ENCODE data around the gene FDX2. TPM values are rescaled to one million over a fixed set of nuclear protein-coding genes. Genes with fewer than 3 reads are reported as not detected.

The FDX2 gene
- total and polyA plus RNA-seq, 2 experiments from 2014 or later, result 28.7 to 35.0 TPM

DNA sequence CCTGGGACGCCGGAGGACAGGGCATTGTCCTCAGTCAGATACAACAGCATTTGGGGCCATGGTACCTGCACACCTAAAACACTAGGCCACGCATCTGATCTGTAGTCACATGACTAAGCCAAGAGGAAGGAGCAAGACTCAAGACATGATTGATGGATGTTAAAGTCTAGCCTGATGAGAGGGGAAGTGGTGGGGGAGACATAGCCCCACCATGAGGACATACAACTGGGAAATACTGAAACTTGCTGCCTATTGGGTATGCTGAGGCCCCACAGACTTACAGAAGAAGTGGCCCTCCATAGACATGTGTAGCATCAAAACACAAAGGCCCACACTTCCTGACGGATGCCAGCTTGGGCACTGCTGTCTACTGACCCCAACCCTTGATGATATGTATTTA lies 30.4 kb downstream of the FDX2 start:
- DNase-seq (ENCODE audit: low spot score) (no peak), ATAC-seq (no peak)
- no peaks in the 10 kb centered on the region for H3K36me3 ChIP-seq (ENCODE audit: insufficient read depth)
- H2AFZ ChIP-seq, result no peak overlapping the region
- TF ChIP-seq ZNF331 (CRISPR knock-in tag; IDR thresholded peaks at IDR 0.05; ENCODE audit: low read depth) (no peak), ZNF114 (CRISPR knock-in tag; IDR thresholded peaks at IDR 0.05) (no peak), CREB1 (CRISPR knock-in tag; IDR thresholded peaks at IDR 0.05; ENCODE audit: low read depth) (no peak), EZH2phosphoT487 (IDR thresholded peaks at IDR 0.05; ENCODE audit: unreplicated experiment) (no peak), EZH2 (IDR thresholded peaks at IDR 0.05; ENCODE audit: low read depth, unreplicated experiment) (no peak), POLR2AphosphoS5 (IDR thresholded peaks at IDR 0.05; ENCODE audit: low read depth) (no peak), JUNB (IDR thresholded peaks at IDR 0.05; ENCODE audit: unreplicated experiment) (no peak), STAT1 (IDR thresholded peaks at IDR 0.05; ENCODE audit: unreplicated experiment) (no peak), NANOG (IDR thresholded peaks at IDR 0.05; ENCODE audit: borderline replicate concordance) (no peak)
- TF ChIP-seq, protein P1, sequence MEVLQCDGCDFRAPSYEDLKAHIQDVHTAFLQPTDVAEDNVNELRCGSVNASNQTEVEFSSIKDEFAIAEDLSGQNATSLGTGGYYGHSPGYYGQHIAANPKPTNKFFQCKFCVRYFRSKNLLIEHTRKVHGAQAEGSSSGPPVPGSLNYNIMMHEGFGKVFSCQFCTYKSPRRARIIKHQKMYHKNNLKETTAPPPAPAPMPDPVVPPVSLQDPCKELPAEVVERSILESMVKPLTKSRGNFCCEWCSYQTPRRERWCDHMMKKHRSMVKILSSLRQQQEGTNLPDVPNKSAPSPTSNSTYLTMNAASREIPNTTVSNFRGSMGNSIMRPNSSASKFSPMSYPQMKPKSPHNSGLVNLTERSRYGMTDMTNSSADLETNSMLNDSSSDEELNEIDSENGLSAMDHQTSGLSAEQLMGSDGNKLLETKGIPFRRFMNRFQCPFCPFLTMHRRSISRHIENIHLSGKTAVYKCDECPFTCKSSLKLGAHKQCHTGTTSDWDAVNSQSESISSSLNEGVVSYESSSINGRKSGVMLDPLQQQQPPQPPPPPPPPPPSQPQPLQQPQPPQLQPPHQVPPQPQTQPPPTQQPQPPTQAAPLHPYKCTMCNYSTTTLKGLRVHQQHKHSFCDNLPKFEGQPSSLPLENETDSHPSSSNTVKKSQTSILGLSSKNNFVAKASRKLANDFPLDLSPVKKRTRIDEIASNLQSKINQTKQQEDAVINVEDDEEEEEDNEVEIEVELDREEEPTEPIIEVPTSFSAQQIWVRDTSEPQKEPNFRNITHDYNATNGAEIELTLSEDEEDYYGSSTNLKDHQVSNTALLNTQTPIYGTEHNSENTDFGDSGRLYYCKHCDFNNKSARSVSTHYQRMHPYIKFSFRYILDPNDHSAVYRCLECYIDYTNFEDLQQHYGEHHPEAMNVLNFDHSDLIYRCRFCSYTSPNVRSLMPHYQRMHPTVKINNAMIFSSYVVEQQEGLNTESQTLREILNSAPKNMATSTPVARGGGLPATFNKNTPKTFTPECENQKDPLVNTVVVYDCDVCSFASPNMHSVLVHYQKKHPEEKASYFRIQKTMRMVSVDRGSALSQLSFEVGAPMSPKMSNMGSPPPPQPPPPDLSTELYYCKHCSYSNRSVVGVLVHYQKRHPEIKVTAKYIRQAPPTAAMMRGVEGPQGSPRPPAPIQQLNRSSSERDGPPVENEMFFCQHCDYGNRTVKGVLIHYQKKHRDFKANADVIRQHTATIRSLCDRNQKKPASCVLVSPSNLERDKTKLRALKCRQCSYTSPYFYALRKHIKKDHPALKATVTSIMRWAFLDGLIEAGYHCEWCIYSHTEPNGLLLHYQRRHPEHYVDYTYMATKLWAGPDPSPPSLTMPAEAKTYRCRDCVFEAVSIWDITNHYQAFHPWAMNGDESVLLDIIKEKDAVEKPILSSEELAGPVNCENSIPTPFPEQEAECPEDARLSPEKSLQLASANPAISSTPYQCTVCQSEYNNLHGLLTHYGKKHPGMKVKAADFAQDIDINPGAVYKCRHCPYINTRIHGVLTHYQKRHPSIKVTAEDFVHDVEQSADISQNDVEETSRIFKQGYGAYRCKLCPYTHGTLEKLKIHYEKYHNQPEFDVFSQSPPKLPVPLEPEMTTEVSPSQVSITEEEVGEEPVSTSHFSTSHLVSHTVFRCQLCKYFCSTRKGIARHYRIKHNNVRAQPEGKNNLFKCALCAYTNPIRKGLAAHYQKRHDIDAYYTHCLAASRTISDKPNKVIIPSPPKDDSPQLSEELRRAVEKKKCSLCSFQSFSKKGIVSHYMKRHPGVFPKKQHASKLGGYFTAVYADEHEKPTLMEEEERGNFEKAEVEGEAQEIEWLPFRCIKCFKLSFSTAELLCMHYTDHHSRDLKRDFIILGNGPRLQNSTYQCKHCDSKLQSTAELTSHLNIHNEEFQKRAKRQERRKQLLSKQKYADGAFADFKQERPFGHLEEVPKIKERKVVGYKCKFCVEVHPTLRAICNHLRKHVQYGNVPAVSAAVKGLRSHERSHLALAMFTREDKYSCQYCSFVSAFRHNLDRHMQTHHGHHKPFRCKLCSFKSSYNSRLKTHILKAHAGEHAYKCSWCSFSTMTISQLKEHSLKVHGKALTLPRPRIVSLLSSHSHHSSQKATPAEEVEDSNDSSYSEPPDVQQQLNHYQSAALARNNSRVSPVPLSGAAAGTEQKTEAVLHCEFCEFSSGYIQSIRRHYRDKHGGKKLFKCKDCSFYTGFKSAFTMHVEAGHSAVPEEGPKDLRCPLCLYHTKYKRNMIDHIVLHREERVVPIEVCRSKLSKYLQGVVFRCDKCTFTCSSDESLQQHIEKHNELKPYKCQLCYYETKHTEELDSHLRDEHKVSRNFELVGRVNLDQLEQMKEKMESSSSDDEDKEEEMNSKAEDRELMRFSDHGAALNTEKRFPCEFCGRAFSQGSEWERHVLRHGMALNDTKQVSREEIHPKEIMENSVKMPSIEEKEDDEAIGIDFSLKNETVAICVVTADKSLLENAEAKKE (CRISPR knock-in tag; IDR thresholded peaks at IDR 0.05), result no peak
- TF ChIP-seq, protein P2, sequence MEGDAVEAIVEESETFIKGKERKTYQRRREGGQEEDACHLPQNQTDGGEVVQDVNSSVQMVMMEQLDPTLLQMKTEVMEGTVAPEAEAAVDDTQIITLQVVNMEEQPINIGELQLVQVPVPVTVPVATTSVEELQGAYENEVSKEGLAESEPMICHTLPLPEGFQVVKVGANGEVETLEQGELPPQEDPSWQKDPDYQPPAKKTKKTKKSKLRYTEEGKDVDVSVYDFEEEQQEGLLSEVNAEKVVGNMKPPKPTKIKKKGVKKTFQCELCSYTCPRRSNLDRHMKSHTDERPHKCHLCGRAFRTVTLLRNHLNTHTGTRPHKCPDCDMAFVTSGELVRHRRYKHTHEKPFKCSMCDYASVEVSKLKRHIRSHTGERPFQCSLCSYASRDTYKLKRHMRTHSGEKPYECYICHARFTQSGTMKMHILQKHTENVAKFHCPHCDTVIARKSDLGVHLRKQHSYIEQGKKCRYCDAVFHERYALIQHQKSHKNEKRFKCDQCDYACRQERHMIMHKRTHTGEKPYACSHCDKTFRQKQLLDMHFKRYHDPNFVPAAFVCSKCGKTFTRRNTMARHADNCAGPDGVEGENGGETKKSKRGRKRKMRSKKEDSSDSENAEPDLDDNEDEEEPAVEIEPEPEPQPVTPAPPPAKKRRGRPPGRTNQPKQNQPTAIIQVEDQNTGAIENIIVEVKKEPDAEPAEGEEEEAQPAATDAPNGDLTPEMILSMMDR (conservative IDR thresholded peaks at IDR 0.05; ENCODE audit: low read depth in 2 of 2), result no peak
- TF ChIP-seq, protein P3, sequence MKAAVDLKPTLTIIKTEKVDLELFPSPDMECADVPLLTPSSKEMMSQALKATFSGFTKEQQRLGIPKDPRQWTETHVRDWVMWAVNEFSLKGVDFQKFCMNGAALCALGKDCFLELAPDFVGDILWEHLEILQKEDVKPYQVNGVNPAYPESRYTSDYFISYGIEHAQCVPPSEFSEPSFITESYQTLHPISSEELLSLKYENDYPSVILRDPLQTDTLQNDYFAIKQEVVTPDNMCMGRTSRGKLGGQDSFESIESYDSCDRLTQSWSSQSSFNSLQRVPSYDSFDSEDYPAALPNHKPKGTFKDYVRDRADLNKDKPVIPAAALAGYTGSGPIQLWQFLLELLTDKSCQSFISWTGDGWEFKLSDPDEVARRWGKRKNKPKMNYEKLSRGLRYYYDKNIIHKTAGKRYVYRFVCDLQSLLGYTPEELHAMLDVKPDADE (IDR thresholded peaks at IDR 0.05), result no peak
- TF ChIP-seq, protein P4, sequence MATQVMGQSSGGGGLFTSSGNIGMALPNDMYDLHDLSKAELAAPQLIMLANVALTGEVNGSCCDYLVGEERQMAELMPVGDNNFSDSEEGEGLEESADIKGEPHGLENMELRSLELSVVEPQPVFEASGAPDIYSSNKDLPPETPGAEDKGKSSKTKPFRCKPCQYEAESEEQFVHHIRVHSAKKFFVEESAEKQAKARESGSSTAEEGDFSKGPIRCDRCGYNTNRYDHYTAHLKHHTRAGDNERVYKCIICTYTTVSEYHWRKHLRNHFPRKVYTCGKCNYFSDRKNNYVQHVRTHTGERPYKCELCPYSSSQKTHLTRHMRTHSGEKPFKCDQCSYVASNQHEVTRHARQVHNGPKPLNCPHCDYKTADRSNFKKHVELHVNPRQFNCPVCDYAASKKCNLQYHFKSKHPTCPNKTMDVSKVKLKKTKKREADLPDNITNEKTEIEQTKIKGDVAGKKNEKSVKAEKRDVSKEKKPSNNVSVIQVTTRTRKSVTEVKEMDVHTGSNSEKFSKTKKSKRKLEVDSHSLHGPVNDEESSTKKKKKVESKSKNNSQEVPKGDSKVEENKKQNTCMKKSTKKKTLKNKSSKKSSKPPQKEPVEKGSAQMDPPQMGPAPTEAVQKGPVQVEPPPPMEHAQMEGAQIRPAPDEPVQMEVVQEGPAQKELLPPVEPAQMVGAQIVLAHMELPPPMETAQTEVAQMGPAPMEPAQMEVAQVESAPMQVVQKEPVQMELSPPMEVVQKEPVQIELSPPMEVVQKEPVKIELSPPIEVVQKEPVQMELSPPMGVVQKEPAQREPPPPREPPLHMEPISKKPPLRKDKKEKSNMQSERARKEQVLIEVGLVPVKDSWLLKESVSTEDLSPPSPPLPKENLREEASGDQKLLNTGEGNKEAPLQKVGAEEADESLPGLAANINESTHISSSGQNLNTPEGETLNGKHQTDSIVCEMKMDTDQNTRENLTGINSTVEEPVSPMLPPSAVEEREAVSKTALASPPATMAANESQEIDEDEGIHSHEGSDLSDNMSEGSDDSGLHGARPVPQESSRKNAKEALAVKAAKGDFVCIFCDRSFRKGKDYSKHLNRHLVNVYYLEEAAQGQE (IDR thresholded peaks at IDR 0.05; ENCODE audit: unreplicated experiment), result no peak
- H3K27me3 ChIP-seq (ENCODE audit: insufficient read depth), result peaks cover 45% of the 10 kb centered on the region
- Mint-ChIP-seq H3K27ac (no peak overlapping the region), H3K4me1 (peaks cover 20% of the 10 kb centered on the region; the same call in 2 of the 3 replicates), H3K4me3 (no peak overlapping the region), H3K36me3 (ENCODE audit: low read depth) (peaks cover 8% of the 10 kb centered on the region; the same call in 2 of the 3 replicates), H3K9me3 (peaks cover 3% of the 10 kb centered on the region; the same call in 1 of the 3 replicates), H3K27me3 (ENCODE audit: insufficient read depth, low read depth, poor library complexity) (peaks cover 43% of the 10 kb centered on the region)
- H3K4me3 ChIP-seq, result no peak overlapping the region
- no peak overlapping the region for H3K4me2 ChIP-seq
- peaks cover 7% of the 10 kb centered on the region; the same call in 1 of the 2 replicates for H3F3A ChIP-seq (replicated peaks; ENCODE audit: low read depth)
- H3K27ac ChIP-seq (ENCODE audit: low read depth), result no peak overlapping the region
- no peaks in the 10 kb centered on the region for H3K79me2 ChIP-seq (replicated peaks; ENCODE audit: insufficient read depth)
- H3K9me2 ChIP-seq (ENCODE audit: insufficient read depth), result no peaks in the 10 kb centered on the region
- H3K4me1 ChIP-seq (ENCODE audit: insufficient read depth), result peaks cover 11% of the 10 kb centered on the region; the same call in 1 of the 2 replicates
- H4K20me1 ChIP-seq (replicated peaks; ENCODE audit: insufficient read depth), result no peaks in the 10 kb centered on the region; the same call in none of the 2 replicates
